HG02588 (cell line): ENCODE data around the gene PREX1.

Experiments used
- ATAC-seq: cut with Tn5 transposase; IDR thresholded peaks from one replicate; pipeline ENCODE4 v1.9.1; 2021; ENCODE audit warnings: mild to moderate bottlenecking, moderate library complexity; ENCODE audit not compliant: unreplicated experiment

PREX1 gene

DNA sequence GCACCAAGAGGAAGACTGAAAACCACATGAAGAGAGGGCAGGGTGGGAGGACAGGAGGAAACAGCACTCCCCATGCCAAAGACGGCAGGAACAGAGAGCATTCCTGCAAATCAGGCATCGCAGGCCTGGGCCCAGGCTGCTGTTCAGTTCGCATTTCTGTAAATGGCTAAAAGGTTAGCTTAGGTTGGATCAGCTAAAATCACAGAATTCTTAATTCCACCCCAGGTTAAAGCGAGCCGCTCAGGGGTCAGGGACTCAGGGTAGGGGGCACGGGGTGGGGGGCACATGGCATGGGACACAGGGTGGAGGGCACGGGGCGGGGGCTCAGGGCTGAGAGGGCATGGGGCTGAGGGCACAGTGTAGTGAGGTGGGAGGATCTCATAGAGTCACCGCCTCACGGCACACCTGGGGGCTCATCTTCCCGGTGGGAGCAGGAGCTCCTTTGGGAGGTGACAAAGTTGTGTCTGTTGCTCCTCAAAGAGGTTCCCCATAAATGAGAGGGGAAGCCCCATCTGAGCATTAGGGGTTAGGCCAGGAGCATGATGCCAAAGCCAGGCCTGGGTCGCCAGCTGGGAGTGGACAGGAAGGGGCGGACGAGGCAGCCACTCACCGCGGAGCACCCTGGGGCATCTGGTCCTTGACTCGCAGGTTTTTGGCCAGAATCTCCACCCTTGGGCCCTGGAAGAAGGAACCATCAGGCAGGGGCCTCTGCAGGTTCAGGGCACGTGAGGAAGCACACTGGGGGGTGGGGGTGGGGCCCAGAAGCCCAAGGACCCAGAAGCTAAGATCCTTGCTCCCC, 200.7 kb downstream of the PREX1 start:
- ATAC-seq = no peak

GRCh38 chr20:48626226-48626937, 201.4 kb downstream of the PREX1 start:
- no peak for ATAC-seq

- ATAC-seq = no peak
These were observed 202.5 kb downstream of the PREX1 start for GRCh38 chr20:48625136-48625900.

DNA sequence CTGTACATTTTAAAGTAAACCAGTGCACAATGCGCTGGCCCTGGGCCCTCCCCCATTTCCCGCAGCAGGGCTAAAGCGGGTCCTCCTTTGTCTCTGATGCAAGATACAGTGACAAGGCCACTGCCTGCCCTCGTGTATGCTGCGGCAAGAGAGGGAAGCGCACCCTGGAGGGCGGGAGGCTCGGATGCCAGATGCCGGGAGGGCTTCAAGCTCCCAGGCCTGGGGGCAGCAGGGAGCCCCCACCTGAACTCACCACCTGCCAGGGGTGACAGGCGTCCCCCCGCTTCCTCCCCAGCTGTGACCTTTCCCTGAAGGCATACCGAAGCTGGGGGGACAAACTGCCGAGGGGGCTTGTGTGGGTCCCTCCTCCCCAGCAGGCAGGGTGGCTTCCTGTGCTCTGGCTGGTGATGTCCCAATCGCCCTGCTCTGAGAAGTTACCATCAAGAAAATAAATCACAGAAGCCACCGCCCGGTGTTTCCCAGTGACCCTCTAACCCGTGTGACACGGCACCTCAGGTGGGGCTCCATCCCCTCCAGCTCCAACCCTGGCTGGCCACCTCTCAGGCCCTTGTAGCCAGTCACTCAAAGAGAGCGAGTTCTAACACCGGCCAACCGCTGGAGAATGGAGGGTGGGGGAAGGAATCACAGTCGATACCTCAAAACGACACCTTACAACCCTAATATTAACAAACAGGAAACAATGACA, 203.3 kb downstream of the PREX1 start:
- ATAC-seq = no peak

- ATAC-seq = no peak
These were observed 203.9 kb downstream of the PREX1 start for GRCh38 chr20:48623906-48624265.

DNA sequence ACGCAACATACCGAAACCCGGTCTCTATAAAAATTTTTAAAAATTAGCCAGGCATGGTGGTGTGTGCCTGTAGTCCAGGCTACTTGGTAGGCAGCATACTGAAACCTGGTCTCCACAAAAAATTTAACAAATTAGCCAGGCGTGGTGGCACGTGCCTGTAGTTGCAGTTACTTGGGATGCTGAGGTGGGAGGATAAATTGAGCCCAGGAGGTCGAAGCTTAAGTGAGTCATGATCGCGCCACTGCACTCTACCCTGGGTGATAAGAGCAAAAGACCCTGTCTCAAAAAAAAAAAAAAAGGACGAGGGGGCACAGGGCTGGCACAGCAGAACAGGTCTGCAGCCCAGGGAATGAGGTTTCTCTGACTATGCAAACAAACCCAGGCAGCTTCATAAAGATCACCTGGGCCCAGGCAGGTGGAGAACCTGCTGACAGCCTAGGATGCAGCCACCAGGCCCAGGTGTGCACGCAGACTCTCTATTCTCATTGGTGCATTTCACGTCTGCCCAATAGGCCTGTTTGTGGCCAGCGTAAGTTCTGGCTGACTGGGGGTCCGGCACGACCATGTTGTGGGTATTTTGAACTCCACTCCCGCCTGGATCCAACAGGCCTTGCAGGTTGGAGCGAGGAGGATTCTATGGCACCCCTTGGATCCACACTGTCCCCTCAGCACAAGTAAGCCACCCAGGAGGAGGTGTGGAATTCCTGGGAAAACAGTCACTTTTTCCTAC, 204.5 kb downstream of the PREX1 start:
- ATAC-seq = no peak

- no peak for ATAC-seq
These were observed 205.4 kb downstream of the PREX1 start for GRCh38 chr20:48622421-48622820.

DNA sequence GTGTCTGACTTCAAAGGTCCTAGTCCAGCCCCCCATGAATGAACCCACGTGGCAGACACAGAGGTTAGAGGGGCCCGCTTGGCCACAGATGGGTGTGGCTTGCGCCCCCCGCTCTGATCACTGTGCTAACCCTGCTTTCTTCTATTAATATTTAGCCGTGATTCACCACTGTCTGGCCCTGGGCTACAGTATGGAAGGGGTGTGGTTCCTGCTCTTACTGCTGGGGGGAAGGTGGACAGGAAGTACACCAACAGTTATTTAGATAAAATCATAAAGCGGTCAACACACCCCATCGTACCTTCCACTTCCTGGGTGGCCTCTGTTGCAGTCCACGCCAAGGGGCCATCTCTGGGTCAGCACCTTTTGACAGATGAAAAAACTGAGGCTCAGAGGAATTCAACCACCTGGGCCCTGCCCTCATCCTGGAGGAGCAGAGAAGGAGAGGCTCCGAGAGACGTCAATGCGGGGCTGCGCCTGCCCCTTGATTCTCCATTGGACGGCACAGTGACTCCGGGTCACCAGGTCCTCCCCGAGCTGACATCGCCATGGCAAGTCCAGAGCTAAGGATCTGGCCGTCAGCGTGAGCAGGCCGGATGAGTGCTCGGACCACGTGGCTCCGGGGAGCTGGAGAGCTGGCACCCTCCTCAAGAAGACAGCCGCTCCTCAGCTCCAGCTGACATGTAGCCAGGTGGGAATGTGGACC, 206.3 kb downstream of the PREX1 start:
- no peak for ATAC-seq

DNA sequence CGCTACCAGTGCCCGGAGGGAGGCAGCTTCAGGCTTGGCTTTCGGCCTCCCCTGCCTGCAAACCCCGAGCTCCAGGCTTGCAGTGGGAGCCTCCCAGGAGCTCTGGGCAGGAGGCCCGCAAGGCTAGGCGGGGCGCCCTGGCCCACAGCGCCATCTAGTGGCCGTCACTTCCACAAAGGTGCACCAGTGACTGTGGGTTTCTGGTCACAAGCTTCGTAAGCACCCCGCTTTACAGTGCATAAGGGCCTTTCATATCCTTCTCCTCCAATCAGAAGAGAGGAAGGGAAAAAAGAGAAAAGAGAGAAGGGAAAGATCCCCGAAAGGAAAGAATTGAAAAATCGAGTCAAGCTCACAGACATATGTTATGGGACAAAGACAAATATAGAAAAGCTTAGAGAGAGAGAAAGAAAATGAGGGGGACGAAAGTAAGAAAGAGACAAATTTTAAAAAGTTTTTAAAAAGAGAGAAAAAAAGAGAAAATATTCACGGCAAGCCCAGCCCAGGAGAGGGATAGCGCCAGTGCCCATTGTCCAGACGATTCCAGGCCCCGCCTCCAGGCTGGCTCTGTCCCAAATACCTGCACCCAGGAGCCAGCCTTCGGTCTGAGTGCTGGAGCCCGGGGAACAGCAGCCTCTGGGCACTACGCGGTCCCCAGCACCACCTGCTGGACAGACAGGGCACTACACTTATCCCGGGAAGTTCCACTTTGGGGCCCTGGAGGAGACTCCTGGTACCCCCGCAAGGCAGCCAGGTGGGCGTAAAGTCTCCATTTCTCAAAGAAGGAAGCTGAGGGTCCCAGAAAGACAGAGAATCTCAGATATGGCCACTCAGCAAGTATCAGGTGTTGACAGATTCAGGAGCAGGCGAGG, 207.1 kb downstream of the PREX1 start:
- ATAC-seq = no peak

GRCh38 chr20:48620154-48620506, 207.7 kb downstream of the PREX1 start:
- no peak for ATAC-seq

DNA sequence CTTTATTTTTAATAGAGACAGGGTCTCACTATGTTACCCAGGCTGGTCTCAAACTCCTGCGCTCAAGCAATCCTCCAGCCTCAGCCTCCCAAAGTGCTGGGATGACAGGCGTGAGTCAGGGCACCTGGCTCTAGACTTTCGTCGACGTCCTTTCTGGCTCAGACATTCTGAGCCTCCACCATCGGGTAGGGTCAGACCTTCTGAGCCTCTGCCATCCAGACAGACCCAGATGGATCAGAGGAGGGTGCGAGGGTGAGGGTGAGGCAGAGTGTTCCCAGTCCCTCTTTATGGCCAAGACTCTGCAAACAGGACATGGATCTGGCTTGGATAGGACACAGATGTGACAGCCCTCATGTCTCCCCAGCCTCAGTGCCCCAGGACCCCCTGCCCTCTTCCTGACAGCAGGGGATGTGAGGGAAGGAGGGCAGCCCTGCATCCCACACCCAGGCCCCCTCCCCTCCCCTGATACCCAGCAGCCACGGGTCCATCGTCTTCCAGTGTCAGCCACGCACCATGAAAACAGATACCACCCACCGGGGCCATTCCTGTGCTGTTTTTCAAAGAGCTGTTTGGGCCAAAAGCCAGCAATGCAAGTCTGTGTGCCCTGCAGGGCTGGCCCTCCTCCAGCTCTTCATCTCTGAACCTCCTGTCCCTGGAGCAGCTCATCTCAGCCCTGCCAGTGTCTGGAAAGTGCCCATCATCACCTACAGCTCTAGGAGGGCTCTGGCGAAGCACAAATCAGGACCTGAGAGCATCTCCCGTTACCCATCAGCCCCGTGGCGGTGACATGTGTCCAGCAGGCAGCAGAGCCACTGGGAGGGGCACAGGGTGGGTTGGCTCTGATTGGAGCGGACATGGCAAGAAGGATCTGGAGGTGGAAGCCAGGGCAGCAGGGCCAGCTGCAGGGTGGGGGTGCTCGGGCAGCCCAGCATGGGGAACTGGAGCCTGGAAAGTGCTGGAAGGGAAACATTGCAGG, 208.4 kb downstream of the PREX1 start:
- ATAC-seq = no peak

- ATAC-seq = no peak
These were observed 209.2 kb downstream of the PREX1 start for GRCh38 chr20:48618631-48619030.

DNA sequence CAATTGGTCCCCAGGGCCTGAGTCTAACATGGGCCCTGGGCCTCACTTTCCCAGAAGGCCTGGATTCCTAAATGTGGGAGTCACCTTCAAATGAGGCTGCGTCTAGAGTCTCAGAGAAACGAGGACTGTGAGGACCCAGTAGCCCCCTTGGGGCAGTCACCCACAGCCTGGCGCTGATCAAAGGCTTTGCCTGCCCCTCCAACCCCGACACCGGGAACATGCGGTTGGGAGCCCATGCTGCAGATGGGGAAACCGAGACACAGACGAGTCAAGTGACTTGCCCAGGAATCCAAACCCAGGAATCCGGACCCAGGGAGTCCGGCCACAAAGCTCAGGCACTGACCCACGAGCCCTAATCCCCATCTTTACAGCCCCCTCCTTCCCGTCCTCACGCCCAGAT, 209.7 kb downstream of the PREX1 start:
- no peak for ATAC-seq

DNA sequence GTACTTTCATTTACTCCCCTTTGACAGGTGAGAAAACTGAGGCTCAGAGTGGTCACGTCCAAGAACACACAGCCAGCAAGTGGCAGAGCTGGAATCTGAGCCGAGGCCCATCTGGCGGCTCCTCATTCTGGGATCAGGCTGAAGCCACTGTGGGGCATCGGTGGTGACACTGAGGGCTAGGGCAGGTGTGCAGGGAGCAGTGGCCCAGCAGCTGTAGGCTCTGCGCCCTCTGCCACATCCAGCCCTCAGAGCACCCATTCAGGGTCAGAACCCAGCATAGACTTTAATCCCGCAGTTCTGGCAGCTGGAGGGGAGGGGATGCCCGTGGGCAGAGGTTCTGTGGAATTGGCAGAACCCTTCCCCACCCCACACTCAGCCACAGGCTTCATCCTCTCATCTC, 210.3 kb downstream of the PREX1 start:
- no peak for ATAC-seq

DNA sequence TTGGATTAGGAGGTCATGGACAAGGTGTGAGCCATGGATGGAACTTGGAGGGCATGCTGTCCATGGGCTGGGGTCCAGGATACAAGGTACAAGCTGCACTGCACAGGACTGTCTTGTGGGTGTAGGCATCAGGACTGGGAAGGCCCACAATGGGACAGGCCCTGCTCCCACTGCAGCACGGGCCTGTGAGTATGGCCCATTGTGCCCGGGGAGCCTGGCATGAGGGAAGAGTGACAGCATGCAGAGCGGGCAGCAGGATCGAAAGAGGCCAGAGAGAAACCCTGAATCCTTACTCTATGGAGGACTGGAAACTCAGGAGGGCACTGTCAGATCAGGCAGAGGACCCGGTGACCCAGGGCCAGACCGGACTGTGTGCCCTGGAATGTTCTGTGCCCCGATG, 211.3 kb downstream of the PREX1 start:
- ATAC-seq = no peak

DNA sequence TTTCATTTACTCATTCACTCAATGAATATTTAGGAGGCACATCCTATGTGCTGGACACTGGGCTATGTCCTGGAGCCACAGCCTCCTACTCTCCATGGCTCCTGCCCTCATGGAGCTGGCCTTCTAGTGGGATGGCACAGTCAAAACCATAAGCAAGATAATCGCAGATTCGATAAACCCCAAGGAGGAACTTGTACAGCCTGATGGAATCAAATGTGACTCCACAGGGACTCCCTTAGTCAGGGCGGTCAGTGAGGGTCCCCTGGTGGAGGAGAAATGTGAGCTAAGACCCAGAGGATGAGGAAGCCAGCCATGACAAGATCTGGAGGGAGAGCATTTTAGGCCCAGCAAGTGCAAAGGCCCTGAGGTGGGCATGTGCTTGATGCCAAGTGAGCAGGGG, 211.9 kb downstream of the PREX1 start:
- ATAC-seq = no peak

- no peak for ATAC-seq
These were observed 213.1 kb downstream of the PREX1 start for GRCh38 chr20:48614593-48615274.
